CD4-positive, alpha-beta T cell treated with Interleukin-1 beta for 1 hour (primary cell): ENCODE data around the gene BORCS5.
A peak's percentile ranks its signal among the peaks of the same experiment; 100 is the strongest.

Experiments used
- DNase-seq, 2 donors: peaks; one replicate each; pipeline ENCODE4 v3.0.0-alpha.2; 2020 to 2022

BORCS5 gene

DNA sequence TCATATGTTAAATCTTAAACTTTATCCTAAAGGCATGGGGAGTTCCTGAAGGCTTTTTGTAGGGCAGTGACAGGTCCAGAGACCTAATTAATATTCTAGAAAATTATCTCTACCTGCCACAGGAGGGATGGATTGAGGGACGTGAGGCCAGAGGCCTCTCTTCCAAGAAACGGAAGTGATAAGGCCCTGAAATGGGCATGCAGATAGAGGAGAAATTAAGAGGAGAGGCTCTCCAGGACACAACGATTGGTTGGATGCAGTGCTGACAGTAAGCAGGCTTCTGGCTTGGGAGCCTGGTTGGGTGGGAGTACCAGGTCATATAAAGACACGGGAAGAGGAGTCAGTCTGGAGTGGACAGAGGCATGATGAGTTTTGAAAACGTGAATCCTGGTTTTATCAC, 3.1 kb upstream of the BORCS5 start:
- DNase-seq: no peak

DNA sequence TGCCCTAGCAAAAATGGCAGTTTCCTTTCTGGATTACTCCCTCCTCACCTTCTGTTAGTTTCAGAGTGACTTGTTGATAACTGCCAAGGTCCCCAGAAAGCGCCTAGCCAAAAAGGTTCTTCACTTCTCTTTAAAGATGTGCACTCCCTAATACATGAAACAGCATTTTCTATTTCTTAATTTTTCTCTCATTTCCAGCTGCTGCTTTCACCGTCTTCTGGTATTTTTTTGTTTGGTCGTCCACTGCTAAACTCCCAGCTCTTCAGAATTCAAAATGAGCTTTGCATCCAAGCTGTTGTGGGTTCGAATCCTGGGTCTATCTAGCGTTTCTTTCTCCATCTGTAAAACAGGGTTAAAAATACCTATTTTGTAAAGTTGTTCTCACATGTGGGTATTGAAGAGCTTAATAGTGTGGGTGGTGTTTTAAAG, 397 bp upstream of the BORCS5 start:
- DNase-seq: no peak

DNA sequence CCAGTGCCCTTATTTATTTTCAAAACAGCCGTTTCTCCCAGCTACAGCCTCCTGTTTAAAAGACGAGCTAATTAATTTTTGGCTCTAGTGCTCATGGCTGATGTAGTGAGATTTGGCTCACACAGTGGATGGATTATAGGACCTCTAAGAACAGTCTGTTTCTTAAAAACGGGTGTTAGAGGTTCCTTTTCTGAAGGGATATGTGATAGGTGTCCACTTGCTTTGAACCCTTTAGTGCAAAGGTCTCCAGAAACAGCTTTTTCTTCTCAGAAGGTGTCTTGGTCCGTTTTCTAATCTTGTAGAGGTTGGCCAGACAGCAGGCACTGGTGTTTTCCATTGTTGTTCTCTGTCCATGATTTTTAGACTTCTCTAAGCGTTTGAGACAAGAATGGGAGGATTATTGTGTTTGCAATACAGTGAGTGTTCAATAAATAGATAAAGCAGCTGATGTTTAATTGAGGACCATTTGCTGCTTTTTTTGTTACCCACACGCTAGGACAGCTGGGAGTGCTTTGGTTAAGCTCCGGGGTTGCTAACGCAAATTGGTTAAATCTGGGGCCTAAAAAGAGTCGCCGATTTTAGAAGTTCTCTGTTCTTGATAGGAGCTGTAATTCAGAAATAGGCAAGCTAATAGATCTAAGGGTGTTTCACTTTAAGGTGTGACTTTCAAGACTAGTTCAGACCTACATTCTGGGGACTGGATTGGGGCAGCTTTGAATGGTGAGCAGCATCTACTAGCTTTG, 1.0 kb downstream of the BORCS5 start:
- DNase-seq: peak in 1 of 2 donors; percentile 44

DNA sequence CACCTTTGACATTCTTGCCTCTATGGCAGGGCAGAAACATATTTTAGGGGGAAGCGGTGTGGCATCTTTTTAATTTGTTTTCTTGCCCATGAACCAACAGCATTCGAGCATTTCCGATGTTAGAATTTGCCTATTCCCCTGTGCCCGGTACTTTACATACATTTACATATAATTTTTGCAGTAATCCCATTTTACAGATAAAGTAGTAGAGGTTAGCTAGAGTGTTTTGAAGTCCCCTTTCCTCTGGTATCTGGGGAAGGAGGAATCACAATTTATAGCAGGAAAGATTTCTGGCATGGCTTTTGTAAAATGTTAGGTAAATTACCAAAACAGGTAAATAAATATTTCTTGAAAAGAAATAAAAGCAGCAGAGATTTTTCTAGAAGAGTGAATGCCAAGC, 1.6 kb downstream of the BORCS5 start:
- no peak for DNase-seq

DNA sequence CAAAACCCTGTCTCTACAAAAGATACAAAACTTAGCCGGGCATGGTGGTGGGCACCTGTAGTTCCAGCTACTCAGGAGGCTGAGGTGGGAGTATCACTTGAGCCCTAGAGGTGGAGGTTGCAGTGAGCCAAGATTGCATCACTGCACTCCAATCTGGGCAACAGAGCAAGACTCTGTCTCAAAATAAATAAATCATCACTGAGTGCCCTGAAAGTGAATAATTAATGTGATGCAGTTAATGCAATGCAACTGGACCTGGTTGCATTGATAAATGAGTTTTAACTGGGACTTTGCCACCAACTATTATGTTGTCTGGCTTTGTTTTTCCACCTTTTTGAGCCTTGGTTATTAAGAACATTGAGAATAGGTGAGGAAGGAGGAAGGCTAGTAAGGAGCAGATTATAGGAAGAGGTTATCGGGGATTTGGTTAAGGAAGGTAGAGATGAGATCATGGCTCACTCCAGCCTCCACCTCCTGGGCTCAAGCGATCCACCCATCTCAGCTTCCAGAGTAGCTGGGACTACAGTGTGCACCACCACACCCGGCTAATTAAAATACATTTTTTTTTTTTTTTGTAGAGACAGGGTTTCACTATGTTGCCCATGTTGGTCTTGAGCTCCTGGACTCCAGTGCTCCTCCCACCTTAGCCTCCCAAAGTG, 8.0 kb downstream of the BORCS5 start:
- no peak for DNase-seq

DNA sequence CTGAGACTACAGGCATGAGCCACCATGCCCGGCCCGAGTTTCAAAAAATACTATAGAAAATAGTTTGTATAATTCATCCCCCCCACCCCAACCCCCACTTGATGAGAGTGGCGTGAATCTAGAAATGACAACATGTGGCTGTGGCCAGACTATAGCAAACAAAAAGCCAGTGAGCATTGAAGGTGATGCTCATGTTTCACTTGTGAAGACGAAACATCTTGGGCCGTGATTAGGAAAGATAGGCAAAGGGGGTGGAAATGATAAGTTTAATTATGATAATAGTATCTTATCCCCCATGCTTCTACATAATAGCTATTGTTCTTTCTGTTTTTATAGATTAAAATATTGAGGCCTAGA, 8.5 kb downstream of the BORCS5 start:
- DNase-seq: no peak

DNA sequence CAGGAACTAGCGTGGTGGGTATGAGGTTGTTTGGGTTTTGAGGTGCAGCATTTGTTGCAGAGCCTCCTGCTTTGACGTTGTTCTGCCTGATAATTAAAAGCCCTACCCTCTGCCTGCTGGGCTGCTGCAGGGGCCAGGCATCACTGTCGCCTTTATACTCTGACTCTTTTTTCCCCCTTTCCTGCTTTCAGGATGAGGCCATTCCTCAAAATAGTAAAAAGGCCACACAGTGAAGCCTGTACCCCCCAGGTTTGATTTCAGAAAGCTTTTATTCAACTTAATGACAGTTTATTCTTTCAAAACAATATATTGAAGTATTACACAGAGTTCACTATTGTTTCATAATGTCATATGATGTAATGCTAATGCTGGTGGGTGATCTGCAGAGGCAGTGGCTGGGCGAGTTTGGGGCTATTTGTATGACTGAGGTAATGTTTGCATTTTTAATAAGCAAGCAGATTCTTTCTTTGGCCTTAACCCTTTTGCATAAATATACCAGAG, 9.1 kb downstream of the BORCS5 start:
- no peak for DNase-seq

DNA sequence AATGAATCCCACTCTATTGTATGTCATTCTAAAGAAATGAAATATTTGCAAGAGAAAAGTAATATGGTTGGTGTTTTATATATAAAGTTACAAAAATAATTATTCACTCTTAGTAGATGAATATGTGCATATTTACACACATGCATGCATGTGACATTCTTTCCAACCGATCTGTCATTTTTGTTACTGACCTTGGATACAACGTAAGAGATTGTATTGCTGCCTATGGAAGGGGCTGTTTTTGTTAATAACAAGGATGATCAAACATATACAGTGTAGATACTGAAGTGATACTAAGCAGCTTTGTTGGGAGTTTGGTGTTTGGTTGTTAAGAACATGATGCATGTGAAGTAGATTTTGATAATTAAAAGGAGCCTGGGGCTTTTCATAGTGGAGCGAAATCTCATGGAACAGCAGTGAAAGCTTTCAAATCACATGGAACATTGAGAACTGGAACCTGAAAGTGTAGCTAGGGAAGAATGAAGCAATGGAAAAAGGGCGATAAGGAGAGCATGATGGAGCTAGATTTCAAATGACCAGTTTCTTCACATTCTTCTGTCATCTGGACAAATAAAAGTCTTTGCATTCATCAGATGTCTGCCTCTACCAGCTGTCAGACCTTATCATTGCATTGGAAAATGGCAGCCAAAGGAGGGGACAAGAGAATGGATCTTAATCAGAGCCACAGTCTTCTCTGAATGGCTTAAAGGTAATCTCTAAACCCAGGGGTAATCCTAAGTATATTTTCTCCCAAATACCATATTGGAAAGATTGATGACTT, 10.0 kb downstream of the BORCS5 start:
- no peak for DNase-seq

DNA sequence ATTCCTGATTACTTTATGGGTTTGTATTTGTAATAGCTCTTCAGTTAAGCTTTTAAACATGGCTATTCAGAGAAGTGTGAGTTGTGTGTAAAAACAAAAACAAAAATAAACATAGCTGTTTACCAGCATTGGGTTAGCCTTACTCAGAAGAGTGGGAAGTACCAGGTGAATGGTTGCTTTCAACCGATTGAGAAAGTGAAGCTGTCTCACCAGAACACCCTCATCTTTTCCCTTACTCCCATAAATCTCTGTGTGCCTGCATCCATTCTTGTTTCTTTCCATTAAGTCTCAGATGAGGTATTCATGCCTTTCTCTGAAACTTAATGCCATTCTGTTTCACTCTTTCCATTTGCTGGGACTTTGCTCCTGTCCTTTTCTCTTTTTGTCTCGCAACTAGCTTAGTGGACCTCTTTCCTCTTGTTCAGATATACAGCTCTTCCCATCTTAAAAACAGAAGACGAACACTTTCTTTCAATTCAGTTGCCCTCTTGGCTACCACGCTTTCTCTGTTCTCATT, 10.7 kb downstream of the BORCS5 start:
- DNase-seq: no peak

DNA sequence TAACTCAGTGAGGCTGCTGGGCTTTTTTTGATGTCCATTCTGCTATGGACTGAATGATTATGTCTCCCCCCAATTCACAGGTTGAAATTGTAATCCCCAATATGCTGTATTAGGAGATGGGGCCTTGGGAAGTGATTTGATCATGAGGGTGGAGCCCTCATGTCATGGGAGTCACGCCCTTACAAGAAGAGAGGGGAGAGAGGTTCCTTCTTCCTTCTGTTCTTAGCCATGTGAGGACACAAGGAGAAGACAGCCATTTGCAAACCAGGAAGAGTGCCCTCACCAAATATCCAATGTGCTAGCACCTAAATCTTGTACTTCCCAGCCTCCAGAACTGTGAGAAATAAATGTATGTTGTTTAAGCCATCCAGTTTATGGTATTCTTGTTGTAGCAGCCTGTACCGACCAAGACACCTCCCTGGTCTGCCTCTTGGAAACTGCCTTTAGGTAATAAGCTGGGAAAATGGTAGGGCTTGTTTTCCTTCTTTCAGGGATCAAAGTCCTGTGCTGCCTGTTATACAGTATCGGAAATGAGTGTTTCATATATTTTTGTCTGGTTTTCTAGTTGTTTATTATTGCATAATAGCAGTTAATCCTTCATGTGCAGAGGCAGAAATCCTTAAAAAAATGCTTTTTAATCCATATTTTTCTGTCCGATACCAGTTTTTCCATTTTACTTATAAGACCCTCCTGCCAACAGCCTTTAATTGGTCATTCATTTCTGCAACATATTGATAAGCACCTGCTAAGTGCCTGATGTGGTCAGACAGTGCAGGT, 16.3 kb downstream of the BORCS5 start:
- no peak for DNase-seq

DNA sequence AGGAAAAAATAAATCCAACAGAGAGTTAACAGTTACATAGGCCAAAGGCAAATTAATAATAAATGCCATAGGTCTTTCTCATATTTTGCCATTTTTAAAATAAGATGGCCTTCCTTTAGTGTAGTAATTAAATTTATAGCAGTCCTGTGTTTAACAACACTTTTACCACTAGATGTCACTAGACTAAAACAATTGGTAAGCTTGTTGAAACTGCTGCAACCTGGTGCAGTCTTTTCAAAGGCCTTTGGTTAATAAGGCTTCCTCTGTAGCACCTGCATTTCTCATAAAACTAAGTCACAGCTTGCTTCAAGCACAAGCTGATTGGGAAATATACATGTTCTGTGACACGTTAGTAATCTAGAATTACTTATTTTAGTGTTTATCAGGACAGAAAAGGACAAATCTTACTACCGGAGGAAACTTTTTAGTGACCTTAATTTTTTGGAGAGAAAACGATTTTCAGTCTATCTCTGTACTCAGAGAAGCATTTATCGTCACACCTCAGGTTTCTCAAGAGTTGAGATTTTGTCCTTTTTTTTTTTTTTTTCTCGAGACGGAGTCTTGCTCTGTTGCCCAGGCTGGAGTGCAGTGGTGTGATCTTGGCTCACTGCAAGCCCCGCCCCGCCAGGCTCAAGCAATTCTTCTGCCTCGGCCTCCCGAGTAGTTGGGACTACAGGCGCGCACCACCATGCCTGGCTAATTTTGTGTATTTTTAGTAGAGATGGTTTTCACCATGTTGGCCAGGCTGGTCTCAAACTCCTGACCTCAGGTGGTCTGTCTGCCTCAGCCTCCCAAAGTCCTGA, 20.0 kb downstream of the BORCS5 start:
- peak; percentile 44 to 82 for DNase-seq

DNA sequence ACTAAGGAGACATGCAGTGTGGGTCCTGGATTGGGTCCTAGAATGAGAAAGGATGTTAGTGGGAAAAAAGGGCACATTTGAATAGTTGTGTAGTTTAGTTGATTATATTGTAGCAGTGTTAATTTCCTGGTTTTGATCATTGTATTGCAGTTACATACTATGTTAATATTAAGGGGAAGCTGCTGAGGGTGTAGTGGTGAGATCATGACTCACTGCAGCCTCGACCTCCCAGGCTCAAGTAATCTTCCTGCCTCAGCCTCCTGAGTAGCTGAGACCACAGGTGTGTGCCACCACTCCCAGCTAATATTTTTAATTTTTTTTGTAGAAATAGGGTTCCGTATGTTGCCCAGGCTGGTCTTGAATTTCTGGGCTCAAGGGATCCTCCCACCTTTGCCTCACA, 21.7 kb downstream of the BORCS5 start:
- peak in 1 of 2 donors; percentile 30 for DNase-seq

DNA sequence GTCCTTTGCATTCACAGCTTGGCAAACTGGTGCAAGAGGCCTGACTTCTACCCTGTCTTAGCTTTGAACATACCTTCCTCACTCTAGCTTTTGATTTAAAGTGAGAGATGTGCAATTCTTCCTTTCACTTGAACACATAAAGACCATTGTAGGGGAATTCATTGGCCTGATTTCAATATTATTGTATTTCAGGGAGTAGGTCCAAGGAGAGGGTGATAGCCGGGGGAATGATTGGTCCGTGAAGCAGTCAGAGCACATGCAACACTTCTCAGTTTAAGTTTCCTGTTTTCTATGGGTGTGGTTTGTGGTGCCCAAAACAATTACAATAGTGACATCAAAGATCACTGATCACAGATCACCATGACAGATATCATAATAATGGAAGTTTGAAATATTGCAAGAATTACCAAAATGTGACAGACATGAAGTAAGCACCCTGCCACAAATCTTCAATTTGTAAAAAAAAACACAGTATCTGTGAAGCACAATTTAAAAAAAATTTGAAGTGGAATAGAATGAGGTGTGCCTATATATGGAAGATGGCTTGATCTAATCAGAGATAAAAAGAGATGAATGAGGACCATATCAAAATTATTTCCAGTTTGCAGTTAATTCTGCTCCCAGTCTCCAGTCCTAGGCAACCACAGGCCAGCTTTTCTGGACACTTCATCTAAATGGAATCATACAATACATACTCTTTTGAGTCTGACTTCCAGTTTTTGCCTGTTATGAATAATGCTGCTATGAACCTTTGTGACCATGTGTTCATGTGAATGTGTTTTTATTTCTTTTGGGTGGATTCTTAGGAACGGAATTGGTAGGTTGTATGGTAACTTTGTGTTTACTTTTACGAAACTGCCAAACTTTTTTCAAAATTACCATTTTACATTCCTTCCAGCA, 23.2 kb downstream of the BORCS5 start:
- peak; percentile 80 to 87 for DNase-seq

DNA sequence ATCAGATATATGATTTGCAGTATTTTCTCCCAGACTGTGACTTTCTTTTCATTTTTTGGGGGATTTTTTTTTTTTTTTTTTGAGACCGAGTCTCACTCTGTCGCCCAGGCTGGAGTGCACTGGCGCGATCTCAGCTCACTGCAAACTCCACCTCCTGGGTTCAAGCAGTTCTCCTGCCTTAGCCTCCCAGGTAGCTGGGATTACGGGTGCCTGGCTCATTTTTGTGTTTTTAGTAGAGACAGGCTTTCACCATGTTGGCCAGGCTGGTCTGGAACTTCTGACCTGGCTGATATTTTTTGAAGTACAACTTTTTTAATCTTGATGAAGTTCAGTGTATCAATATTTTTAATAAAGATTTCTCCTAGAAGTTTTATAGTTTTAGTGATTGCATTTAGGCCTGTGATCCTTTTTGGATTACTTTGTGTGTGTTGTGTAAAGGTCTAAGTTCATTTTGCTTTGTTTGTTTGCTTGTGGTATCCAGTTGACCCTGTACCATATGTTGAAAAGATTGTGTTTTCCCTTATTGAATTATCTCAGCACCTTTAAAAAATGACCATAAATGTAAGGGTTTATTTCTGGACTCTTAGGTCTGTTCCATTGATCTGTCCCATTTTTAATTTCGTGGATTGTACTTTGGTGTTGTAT, 24.2 kb downstream of the BORCS5 start:
- no peak for DNase-seq

DNA sequence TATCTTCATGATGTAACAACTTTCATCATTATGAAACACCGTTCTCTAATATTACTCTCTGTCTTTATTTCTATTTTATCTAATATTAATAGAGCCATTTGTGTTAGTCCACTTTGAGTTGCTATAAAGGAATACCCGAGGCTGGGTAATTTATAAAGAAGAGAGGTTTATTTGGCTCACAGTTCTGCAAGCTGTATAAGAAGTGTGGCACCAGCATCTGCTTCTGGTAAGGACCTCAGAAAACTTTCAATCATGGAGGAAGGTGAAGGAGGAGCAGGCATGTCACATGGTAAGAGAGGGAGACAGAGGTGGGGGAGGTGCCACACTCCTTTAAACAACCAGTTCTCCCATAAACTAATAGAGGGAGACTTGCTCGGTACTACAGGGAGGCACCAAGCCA, 25.1 kb downstream of the BORCS5 start:
- DNase-seq: no peak

DNA sequence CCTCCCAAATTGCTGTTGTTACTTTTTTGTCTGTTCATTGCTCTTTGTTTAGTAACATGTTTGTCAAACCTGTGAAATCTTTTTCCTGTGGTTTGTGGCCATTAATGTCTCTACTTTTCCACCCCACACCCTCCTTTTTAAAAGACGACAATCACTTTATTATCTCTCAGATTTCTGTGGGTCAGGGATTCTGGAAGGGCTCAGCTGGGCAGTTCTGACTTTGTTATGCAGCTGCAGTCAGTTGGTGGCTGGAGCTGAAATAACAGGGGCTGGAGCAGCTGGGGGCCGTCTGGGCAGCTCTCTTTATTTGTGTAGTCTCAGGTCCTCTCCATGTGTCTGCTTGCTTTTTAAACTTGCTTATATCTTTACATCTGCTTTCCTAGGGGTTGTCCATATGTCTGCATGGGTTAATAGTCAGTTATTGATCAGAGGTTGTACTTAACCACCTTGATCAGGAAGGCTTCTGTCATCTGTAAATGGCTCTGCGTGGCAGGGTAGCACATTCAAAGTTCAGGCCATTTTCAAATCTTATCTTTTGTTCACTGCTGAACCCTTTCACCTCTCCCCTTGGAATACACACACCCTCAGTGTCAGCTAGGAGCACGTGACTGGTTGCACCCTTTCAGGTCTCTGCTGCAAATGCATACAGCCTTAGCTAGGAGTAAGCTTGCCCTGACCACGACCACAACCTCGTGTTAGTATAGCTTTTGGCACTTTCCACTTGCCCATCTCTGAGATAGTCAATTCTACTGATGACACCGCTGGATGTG, 27.9 kb downstream of the BORCS5 start:
- DNase-seq: peak; percentile 31 to 58

DNA sequence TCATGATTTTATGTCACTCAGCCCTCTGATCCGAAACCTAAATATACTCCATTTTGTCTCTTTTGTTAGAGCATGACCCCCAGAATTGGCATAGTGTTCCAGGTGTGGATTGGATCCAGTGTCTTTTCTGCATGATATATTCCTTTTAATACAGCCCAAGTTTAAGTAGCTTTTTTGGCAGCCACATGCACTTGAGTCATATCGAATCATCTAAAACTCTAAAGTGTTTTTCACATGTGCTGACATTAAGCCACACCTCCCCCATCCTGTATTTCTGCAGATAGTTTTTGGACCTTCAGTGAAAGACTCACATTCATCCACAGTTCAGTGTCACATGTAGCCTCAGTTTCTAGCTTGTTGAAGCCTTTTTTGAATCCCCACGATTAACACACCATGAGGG, 30.6 kb downstream of the BORCS5 start:
- peak in 1 of 2 donors; percentile 16 for DNase-seq

DNA sequence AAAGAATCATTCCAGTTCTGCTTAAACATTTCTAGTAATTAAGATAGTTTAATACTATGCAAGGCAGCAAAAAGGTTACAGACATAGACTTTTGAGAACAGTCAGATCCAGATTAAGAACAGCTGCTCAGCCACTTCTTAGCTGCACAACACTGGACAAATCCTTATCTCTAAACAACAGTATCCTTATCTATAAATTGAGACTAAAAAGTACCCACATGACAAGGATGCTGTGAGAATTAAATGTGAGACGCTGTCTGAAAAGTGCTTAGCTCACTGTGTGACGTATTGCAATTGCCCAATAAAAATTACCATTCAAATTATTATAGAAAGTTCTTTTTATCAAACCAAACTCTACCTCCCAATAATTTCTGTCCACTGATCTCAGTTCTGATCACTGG, 35.5 kb downstream of the BORCS5 start:
- no peak for DNase-seq

DNA sequence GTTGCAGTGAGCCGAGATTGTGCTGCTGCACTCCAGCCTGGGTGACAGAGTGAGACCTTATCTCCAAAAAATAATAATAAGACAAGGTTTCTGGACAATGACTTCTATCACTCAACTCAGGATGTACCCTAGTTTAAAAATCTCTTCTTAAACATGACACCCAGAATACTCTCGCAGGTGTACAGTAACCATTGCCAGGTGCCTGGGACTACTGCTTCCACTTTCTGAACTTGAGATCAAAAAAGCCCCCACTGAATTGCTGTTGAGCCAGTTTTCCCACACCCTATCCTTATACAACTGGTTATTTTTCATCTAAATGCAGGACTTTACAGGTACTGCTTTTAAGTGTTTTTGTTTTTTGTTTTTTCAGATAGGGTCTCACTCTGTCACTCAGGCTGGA, 36.3 kb downstream of the BORCS5 start:
- DNase-seq: no peak
